Measurements from ENCODE around the gene FAM171A2. TPM values are rescaled to one million over a fixed set of nuclear protein-coding genes. Genes with fewer than 3 reads are reported as not detected.

The FAM171A2 gene
- total RNA-seq, 1 donor from 2014 or later = 81.3 TPM

- H3K27ac Mint-ChIP-seq (ENCODE audit: unreplicated experiment) = no peak overlapping the region
- H3K36me3 Mint-ChIP-seq (ENCODE audit: unreplicated experiment) = peaks cover 17% of the 10 kb centered on the region
- H3K27me3 Mint-ChIP-seq (ENCODE audit: unreplicated experiment) = peaks cover 17% of the 10 kb centered on the region
- peaks cover 20% of the 10 kb centered on the region for H3K9me3 Mint-ChIP-seq (ENCODE audit: unreplicated experiment)
- H3K4me3 Mint-ChIP-seq (ENCODE audit: unreplicated experiment) = peak overlapping the region; percentile 59
- peaks cover 36% of the 10 kb centered on the region for H3K4me1 Mint-ChIP-seq (ENCODE audit: low read depth, unreplicated experiment)
- no peak for TF ChIP-seq CTCF (IDR thresholded peaks at IDR 0.05; ENCODE audit: partially characterized antibody, unreplicated experiment)
- DNase-seq = no peak
Measured at GRCh38 chr17:44314524-44314868, 49.2 kb downstream of the FAM171A2 start.

- peak overlapping the region; percentile 59 for H3K4me3 Mint-ChIP-seq (ENCODE audit: unreplicated experiment)
- peaks cover 17% of the 10 kb centered on the region for H3K36me3 Mint-ChIP-seq (ENCODE audit: unreplicated experiment)
- TF ChIP-seq CTCF (IDR thresholded peaks at IDR 0.05; ENCODE audit: partially characterized antibody, unreplicated experiment) = no peak
- peaks cover 36% of the 10 kb centered on the region for H3K4me1 Mint-ChIP-seq (ENCODE audit: low read depth, unreplicated experiment)
- peaks cover 17% of the 10 kb centered on the region for H3K9me3 Mint-ChIP-seq (ENCODE audit: unreplicated experiment)
- peaks cover 19% of the 10 kb centered on the region for H3K27me3 Mint-ChIP-seq (ENCODE audit: unreplicated experiment)
- no peak for DNase-seq
- peak overlapping the region; percentile 41 for H3K27ac Mint-ChIP-seq (ENCODE audit: unreplicated experiment)
Measured at GRCh38 chr17:44314031-44314430, 49.6 kb downstream of the FAM171A2 start.

DNA sequence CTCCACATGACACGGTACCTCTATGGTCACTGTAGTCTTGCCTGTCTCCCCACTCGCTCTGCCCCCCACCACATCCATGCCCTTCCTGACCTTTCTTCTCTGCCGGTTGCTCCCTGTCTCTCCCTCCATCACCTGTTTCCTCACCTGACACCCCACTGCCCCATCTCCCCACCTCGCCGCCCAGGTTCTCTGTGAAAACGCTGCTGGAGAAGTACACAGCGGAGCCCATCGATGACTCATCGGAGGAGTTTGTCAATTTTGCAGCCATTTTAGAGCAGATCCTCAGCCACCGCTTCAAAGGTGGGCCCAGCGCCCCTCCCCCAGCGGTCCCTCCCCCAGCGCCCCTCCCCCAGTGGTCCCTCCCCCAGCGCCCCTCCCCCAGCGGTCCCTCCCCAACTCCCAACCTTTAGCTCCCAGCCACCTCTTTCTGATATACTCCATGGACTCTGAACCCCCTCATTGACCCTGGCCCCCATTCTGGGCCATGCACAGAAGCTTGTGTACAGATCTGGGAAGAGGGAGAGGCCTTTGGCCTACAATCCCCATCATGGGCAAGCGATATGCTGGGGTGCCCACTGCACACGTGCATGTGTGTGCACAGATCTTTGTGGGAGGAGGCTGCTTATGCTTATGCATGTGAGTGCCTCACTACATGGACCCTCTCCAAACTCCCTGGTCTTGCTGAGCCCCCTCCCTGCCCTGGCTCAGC, 51.1 kb downstream of the FAM171A2 start:
- peak overlapping the region; percentile 78 for H3K27ac Mint-ChIP-seq (ENCODE audit: unreplicated experiment)
- H3K27me3 Mint-ChIP-seq (ENCODE audit: unreplicated experiment) = peaks cover 21% of the 10 kb centered on the region
- TF ChIP-seq CTCF (IDR thresholded peaks at IDR 0.05; ENCODE audit: partially characterized antibody, unreplicated experiment) = no peak
- H3K4me1 Mint-ChIP-seq (ENCODE audit: low read depth, unreplicated experiment) = peaks cover 33% of the 10 kb centered on the region
- DNase-seq = no peak
- peaks cover 14% of the 10 kb centered on the region for H3K9me3 Mint-ChIP-seq (ENCODE audit: unreplicated experiment)
- H3K36me3 Mint-ChIP-seq (ENCODE audit: unreplicated experiment) = peaks cover 16% of the 10 kb centered on the region
- peak overlapping the region; percentile 86 for H3K4me3 Mint-ChIP-seq (ENCODE audit: unreplicated experiment)

DNA sequence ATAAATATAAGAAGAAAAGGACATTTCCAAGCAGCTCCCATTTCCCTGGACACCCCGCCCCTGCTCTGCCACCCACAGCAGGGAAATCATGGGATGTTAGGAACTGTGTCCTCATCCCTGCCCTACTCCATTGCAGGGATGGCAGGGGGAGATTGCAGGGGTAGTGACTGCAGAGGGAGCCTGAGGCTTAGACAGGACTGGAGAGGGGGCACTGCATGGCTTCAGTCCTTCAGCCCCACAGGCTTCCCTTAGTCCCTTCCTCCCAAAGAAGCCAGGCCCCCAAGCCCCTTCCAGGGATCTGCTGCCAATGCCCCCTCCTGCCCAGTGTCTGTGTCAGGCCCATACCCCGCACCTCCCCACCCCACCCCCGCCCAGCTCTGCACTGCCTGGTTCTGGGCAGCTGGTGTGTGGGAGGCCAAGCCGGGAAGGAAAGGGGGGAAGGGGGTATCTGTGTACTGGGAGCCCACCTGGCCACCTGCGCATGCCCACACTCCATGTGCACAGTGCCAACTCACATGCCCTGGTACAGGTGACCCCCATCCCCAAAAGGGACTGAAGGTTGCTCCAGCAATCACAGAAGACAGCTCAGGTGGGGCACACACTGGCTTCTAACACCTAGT, 52.0 kb downstream of the FAM171A2 start:
- TF ChIP-seq CTCF (IDR thresholded peaks at IDR 0.05; ENCODE audit: partially characterized antibody, unreplicated experiment) = no peak
- Mint-ChIP-seq H3K36me3 (ENCODE audit: unreplicated experiment) (peaks cover 11% of the 10 kb centered on the region), H3K9me3 (ENCODE audit: unreplicated experiment) (peaks cover 16% of the 10 kb centered on the region), H3K4me3 (ENCODE audit: unreplicated experiment) (peak overlapping the region; percentile 94), H3K27ac (ENCODE audit: unreplicated experiment) (peak overlapping the region; percentile 89), H3K27me3 (ENCODE audit: unreplicated experiment) (peaks cover 18% of the 10 kb centered on the region), H3K4me1 (ENCODE audit: low read depth, unreplicated experiment) (peaks cover 39% of the 10 kb centered on the region)
- no peak for DNase-seq

All from glutamatergic neuron (in vitro differentiated cells).